ENCODE data around the gene NT5DC3.
"Not testable (repeated sequence)": the region's sequence is repeated elsewhere in the genome, so short reads cannot be mapped to it uniquely, and the experiment has no call there.

Gene NT5DC3

DNA sequence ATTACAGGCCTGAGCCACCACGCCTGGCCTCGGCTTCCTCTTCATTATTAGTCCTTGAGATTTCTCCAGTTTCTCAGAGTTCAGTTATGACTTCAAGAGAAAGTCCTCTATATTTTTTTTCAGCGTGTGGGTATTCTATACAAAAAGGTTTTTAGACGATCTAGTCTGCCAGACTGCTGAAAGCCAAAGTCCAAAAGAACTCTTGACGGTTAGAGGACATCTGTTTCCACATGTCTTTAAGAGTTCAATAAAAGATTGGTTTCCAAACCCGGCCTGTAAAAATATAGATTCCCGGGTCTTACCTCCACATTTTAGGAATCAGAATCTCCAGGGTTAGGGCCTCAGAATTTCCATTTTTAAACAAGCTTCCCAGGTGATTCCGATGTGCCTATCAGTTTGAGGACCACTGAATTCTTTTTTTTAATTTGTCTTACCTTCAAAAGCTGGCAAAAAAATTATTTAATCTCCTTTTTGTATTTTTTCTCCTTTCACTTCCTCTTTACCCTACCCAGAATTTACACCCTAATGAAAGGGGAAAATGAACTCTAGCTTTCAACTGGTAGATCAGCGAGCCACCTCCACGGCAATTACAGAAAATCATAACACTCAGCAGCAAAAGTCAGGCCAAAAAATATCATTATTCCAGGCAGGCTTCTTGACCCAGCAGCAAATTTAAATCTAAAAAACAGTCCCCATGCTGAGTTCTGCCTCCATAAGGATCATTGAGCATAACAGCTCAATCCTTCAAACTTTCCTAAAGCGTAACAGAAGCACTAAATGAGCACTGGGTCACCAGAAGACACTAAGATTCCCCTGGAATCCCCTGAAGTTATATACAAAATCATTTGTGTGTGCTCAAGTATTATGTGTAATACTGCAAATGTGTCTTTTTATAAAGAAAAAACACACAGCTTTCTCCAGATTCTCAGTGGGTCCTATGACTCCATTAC is 8.7 kb downstream of the NT5DC3 start:
- DNase-seq: no peak

DNA sequence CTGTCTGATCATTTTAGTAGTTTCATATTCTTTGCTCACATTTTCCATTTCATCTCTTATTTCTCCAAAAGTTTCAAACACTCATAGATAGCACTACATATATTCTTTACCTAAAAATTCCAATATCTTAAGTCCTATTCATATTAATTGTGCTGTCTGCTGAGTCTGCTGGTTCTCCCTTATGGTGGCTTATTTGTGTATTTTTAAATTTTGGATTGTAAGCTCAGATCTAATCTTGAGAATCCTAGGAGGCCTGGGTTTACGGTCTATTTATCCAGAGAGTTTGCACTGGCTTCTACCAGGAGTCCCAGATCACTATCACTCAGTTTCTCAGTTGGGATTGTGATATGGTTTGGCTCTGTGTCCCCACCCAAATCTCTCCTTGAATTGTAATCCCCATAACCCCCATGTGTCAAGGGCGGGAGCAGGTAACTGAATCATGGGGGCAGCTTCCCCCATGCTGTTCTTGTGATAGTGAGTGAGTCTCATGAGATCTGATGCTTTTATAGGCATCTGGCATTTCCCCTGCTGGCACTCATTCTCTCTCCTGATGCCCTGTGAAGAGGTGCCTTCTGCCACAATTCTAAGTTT is 10.2 kb downstream of the NT5DC3 start:
- no peak for DNase-seq

DNA sequence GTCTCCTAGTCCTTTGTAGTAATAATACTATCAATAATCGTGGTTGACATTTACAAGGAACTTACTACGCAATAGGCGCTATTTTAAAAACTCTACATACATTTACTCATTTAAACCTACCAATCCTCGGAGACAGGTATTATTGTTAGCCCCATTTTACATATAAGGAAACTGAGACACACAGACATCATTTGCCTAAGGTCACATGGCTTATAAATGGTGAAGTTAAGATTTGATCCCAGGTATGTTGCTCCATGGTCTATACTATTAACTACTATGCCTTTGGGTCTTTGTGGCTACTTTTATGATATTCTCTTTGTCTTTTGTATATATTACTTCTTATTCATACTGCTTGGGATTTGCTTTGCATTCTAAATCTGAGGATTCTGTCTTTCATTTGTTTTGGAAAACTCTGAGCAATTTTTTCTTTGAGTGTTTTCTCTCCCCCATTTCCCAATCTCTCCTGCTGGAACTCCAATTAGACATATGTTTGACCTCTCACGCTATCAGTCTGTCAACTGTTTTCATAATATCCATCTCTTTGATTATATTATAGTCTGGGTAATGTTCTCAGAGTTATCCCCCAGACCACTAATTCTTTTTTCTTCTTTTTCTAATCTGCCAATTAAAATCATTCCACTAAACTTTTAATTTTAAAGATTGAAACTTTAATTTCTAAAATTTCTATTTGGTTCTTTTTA is 10.9 kb downstream of the NT5DC3 start:
- DNase-seq: no peak

GRCh38 chr12:103829092-103829491 is 11.9 kb downstream of the NT5DC3 start:
- DNase-seq: no peak

DNA sequence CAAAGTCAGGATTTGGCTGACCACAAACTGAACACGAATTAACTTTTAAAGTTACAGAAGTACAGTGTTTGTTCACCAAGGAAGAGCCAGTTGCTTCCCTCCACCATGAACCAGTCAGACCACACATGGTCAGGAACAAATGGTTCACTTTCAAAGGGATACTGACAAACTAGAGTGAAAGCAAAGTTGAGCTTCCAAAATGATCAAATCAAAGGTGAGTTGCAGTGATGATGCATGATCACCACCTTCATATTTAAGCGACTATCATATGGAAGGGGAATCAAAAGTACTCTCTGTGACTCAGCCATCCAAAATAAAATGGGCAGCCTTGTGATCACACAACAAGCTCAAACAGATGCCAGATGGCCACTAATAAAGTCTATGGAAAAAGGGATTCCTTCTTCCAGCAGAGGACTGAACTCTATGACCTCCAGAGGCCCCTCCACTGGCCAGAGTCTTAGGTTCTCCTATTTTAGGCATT is 13.1 kb downstream of the NT5DC3 start:
- DNase-seq: no peak

- no peak for DNase-seq
These were observed 16.2 kb downstream of the NT5DC3 start for GRCh38 chr12:103824845-103825244.

DNA sequence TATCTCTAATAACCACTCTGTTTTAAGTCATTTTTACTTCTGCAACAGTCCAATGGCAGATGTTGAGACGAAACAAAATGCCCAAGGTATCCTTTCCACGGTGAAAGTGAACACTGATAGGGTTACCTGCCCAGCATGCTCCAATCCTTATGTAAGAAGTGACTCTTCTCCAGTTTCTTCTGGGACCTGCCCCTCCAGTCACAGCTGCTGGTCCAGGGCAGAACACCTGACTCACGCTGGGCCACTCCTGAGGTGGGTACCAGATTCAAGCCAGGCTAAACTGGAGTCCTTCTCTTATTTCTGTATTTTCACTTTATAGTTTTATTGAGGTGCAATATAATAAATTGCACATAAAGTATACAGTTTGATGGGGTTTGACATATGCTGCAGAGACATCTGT is 16.7 kb downstream of the NT5DC3 start:
- no peak for DNase-seq

- no peak for DNase-seq
These were observed 17.2 kb downstream of the NT5DC3 start for GRCh38 chr12:103823871-103824270.

DNA sequence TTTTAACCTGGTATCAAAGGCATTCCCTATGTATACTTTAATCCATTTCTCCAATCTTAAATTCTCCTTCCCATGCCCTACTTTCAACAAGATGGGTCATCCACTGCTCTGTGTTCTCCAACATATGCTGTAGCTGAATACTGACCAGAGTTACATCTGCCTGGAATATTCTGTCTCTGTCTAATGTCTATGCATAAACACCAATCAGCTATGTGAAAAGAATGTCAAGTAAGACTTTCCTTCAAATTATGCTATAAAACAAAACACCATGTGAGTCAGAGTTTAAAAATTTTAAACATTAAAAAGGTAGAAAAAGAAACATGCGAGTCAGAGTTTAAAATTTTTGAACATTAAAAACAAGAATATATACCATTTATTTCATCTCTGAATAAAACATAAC is 19.3 kb downstream of the NT5DC3 start:
- DNase-seq: no peak

DNA sequence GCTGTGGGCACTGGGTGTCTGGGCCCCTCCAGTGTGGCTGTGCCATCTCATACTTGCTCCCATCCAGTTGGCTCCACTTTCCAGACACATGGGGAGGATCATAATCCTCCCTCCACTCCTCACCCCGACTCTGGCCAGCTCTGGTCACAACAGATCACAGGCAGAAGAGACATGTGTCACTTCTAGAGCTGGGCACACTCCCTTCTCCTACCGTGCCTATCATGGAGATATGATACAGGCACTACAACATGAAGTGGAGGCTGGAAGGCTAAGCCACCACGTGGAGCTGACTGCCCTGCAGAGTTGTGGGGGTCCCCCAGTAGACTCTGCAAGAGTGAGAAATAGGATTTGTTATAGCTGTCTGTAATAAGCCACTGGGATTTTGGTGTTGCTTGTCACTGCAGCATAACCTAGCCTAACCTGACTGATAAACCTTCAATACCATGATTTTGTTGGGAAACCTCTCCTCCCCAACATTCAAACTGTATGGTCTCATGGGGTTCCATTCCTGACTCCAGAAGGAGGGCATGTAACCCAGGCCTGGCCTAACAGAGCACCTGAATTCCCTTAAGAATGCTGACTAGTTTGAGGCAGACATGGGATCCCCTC is 20.0 kb downstream of the NT5DC3 start:
- DNase-seq: no peak

DNA sequence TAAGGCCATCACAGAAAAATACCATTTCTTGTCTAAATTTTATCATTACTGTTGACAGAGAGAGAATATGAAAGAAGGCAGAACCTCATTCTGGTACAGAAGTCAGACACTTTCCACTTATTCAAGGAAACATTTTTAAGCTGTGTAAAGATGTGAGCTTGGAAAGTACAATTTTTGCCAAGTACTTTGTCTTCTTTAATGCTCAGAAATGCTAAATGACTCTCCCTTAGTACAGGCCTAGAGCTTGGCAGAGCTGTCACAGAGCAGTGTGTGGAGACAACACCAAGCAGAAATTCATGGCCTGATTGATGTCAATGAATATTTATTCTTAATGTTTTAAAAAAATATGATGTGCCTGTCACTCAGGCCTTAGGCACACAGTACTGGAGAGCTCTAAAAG is 20.7 kb downstream of the NT5DC3 start:
- DNase-seq: no peak

DNA sequence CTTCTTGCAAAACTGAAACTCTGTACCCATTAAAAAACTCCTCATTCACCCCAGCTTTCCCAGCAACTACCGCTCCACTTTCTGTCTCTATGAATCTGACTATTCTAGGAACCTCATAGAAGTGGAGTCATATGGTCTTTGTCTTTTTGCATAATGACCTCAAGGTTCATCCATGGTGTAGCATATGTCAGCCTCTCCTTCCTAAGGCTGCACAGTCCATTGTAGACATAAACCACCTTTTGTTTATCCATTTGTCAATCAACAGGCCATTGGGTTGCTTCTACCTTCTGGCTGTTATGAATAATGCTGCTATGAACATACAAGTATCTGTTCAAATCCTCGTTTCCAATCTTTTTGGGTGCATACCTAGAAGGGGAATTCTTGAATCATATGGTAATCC is 21.1 kb downstream of the NT5DC3 start:
- no peak for DNase-seq

DNA sequence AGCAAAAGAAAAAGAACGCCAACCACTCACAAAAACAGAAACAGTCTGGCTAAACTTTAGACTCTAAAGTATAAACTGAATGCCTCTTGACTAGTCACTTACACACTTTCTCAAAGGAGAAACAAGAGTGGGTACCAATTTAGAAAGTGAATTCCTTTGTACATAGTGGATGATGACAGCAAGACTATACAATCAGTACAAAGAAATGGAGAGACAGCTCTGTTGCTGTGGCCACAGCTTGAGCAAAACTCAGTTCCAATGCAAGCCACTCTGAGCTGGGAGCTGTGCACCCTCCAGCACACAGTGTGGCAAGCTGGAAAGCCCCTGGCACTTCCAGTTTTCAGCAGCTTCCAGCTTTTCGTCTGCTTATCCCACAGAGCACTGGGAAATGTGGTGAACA is 21.7 kb downstream of the NT5DC3 start:
- no peak for DNase-seq

GRCh38 chr12:103817791-103818190 is 23.2 kb downstream of the NT5DC3 start:
- DNase-seq: no peak

GRCh38 chr12:103816663-103817062 is 24.4 kb downstream of the NT5DC3 start:
- DNase-seq: no peak

DNA sequence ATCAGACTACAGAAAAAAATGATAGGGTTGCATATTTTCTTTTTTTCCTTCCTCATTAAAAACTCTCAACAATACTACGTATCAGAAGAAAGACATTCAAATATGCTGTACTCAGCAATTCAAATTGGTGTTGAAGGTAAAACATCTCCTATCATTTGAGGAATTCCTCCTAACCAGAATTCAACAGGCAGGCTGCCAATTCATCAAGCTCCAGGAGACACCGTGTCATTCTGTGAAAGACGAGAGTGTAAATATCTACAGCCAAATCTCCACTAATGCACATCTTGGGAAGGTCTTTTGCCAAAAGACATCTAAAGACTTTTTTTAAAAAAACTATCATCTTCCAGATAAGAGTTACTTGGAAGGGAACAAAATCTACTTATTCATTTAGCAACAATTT is 26.6 kb downstream of the NT5DC3 start:
- DNase-seq: no peak

DNA sequence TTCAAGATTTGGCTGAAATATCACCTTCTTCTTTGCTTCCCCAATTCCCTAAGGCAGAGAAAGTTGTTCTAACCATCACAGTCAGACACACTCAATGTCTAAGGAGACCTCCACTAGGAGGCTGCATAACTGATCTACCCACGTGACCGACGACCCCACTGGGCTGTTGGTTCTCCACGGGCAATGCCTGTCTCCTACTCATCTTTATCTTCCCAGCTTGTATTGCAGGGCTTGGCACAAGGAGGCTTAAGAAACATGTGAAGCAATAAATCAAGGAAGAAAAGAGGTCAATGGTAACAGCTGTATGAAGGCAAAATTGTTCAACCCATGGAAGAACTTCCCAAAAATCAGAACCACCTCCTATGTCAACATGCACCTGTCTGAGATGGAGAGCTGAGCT is 27.1 kb downstream of the NT5DC3 start:
- DNase-seq: no peak

DNA sequence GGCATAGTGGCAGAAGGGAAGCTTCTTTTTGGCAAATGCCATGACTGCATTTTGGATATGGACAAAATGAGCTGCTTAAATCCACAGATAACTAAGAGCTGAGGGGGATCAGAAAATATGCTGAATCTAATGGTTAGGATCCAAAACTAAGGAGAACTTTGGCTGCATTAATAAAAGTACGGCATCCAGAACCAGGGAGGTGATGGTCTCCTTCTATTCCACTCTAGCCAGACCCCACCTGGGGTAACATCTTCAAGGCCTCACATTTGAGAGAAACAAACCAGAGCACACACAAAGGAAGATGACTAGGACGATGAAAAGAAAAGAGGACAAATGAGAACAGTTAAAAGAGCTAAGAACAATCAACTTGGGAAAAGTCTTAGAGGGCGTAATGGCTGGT is 27.6 kb downstream of the NT5DC3 start:
- DNase-seq: no peak

- no peak for DNase-seq
These were observed 28.2 kb downstream of the NT5DC3 start for GRCh38 chr12:103812789-103813188.

- no peak for DNase-seq
These were observed 29.2 kb downstream of the NT5DC3 start for GRCh38 chr12:103811791-103812190.

DNA sequence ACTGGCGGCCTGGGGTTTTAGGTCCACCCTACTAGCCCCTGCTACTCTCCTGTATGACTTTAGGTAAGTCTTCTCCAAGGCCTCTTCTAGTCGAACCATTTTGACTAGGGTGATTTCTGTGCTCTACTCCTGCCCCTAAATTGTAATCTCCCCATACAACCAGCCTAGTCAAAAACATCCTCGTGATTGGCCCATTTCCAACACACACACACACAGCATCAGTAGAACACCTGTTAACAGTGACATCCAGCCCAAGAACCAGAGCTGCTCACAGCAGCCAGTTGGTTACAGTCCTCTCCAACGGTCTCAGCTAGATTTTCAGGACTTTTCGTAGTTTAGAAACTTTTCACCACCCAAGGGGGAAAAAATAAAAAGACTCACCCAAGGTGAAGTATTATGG is 30.9 kb downstream of the NT5DC3 start:
- no peak for DNase-seq

DNA sequence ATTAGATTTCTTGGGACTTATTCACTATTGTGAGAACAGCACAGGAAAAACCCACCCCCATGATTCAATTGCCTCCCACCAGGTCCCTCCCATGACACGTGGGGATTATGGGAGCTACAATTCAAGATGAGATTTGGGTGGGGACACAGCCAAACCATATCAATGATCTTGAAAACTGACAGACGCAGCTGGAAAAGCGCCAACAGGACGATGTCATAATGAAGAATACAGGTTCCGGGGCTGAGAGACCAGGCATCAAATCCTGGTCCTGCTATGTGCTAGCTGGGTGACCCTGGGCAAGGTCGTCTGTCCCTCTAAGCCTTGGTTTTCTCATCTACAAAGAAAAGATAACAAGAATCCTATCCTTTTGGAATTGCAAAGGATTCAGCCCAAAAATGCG is 31.4 kb downstream of the NT5DC3 start:
- not testable (repeated sequence) for DNase-seq

- no peak for DNase-seq
These were observed 31.9 kb downstream of the NT5DC3 start for GRCh38 chr12:103809154-103809553.

Measured in eye (tissue), 1 donor.